Mesodermal cell (in vitro differentiated cells): ENCODE measurements around the gene SYNE2.

ENCODE experiments used
- H3K27ac ChIP-seq: 2 replicates; pipeline ENCODE4 v1.7.0; 2013; ENCODE audit warnings: mild to moderate bottlenecking, low read depth, low read length, moderate library complexity; ENCODE audit not compliant: severe bottlenecking
- H3K36me3 ChIP-seq: 2 replicates; pipeline ENCODE4 v1.7.1; 2013; ENCODE audit warnings: mild to moderate bottlenecking, low read length, moderate library complexity; ENCODE audit not compliant: control insufficient read depth, insufficient read depth
- H3K4me1 ChIP-seq: one replicate; pipeline ENCODE4 v1.7.1; 2013; ENCODE audit warnings: mild to moderate bottlenecking, low read length; ENCODE audit not compliant: insufficient read depth, control insufficient read depth, poor library complexity, severe bottlenecking
- H3K4me3 ChIP-seq: 2 replicates; pipeline ENCODE4 v1.7.0; 2013; ENCODE audit warnings: low read length, control low read depth, mild to moderate bottlenecking; ENCODE audit not compliant: insufficient read depth, poor library complexity, severe bottlenecking; ENCODE audit errors: extremely low read depth
- H3K9me3 ChIP-seq: 2 replicates; pipeline ENCODE4 v1.7.1; 2013; ENCODE audit warnings: mild to moderate bottlenecking, low read length, moderate library complexity; ENCODE audit not compliant: control insufficient read depth
- WGBS, 2 experiments: methylation state at CpG; one replicate each; pipeline ENCODE4 v1.1.5; 2013; ENCODE audit warnings: missing lambda C conversion rate in 2 of 2; ENCODE audit not compliant: insufficient coverage in 2 of 2; 5-methylcytosine and 5-hydroxymethylcytosine counted together

The SYNE2 gene

DNA sequence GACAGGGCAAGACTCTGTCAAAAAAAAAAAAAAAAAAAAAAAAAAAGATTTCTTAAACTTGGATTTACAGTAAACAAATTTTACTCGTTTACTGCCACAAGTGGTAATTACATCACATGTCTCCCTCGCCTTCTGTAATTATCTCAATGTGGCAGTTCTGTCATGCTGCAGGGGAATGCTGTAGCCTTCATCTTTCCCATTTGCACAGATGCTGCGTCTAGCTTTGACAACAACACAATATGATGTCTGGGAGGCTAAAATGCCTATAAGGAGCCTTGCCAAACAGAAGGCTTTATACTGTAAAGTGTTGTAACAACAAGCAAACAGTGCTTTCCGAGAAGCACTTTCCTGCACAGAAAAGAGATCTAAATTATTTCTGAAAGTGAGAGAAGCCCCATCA lies 392.7 kb downstream of the SYNE2 start:
- H3K36me3 ChIP-seq = no peaks in the 10 kb centered on the region
- 92 to 100% methylated on average over 1 to 2 of the region's 4 CpGs for WGBS, 2 experiments
- no peak overlapping the region for H3K27ac ChIP-seq
- no peak overlapping the region for H3K4me3 ChIP-seq
- no peaks in the 10 kb centered on the region for H3K4me1 ChIP-seq
- H3K9me3 ChIP-seq = no peaks in the 10 kb centered on the region

DNA sequence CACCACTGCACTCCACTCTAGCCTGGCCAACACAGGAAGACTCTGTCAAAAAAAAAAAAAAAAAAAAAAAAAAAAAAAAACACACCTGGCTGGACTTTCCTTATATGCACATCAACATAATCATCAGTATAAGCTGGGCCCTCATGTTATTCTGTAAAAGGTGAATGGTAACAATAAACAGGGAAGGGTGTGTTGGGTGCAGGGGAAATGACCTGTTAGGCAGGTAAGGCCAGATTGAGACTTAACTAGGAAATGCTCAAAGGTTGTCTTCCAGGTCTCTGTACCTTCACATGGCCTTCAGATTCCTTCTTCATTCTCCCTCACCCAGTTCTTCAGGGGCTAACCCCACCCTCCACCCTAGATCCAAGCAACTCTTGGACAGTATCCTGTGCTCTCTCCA lies 393.9 kb downstream of the SYNE2 start:
- H3K4me3 ChIP-seq = no peak overlapping the region
- no peaks in the 10 kb centered on the region for H3K36me3 ChIP-seq
- no peaks in the 10 kb centered on the region for H3K9me3 ChIP-seq
- no peaks in the 10 kb centered on the region for H3K4me1 ChIP-seq
- H3K27ac ChIP-seq = no peak overlapping the region

DNA sequence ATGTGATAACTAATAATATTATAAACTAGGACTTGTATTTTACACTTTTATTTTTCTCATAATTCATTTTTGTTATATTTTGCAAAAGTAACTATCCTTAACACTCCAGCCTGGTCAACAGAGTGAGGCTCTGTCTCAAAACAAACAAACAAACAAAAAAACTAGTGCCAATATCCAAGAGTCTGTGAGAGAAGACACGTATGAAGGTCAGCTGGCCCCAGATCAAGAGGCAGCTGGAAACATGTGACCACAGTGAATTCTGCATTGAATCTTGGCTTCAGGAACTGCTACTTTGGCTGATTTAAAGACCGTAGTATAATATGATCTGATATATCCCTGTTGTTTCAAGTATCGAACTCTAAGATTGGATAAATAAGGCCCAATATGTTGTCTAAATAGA lies 394.4 kb downstream of the SYNE2 start:
- H3K36me3 ChIP-seq = no peaks in the 10 kb centered on the region
- no peaks in the 10 kb centered on the region for H3K9me3 ChIP-seq
- H3K4me3 ChIP-seq = no peak overlapping the region
- H3K27ac ChIP-seq = no peak overlapping the region
- 90 to 94% methylated on average over 3 of the region's 3 CpGs for WGBS, 2 experiments
- no peaks in the 10 kb centered on the region for H3K4me1 ChIP-seq

DNA sequence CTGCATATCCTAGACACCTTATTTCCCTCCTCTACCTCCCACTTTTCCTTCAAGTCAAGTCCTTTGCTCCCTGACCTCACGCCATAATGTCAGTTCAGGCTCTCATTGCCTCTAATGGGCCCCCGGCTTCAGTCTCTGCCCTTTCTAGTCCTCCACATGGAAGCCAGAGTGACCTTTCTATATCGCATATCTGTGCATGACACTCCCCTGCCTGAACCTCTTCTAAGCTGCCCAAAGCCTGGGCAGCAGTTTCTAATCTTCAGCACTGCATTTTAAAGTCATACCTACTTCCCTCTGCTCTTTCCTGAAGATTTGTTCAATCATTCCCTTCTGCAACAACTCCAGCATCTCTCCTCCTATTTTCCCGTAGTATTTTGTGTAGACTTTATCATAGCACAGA lies 395.9 kb downstream of the SYNE2 start:
- Histone ChIP-seq H3K9me3 (no peaks in the 10 kb centered on the region), H3K4me3 (no peak overlapping the region), H3K36me3 (no peaks in the 10 kb centered on the region), H3K4me1 (no peaks in the 10 kb centered on the region), H3K27ac (no peak overlapping the region)
- 87 to 94% methylated on average over 3 of the region's 4 CpGs for WGBS, 2 experiments

DNA sequence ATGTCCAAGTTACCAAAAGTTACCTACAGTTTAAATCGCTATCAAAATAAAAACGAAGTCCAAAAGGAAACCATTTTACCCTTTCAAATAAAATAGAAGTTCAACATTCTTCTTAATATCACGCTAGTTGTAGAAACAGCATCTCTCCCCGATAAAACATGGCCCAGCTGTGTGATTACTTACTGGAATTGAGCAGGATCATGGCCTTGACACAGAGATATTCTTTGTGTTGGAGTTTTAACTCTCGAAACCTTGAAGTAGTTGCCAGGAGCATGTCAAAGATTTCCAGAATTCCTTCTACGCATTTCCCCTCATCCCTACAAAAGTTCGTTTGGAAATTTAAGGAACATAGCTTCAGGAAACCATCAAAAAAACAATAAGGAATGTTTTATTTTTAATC lies 396.6 kb downstream of the SYNE2 start:
- Histone ChIP-seq H3K4me3 (no peak overlapping the region), H3K36me3 (no peaks in the 10 kb centered on the region), H3K4me1 (no peaks in the 10 kb centered on the region), H3K9me3 (no peaks in the 10 kb centered on the region), H3K27ac (no peak overlapping the region)
- WGBS, 2 experiments = 91 to 100% methylated on average over 3 to 4 of the region's 7 CpGs

DNA sequence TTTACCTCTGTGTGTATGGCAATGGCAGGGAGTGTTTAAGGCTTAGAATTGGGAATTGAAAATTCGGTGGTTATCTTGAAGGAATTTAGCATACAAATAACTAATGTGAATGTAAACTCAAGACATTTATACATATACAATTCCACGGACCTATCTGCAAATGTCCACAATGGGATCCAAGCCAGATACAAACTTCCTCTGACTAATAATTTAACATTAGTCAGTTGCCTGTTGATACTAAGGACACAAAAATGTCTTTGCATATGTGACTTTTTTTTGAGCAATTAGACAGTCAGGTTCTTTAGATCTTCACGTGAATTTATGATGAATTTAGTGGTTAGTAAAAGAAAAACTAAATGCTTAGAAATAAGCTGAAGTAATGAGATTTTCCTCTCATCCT lies 400.9 kb downstream of the SYNE2 start:
- 100% methylated on average over 1 of the region's 3 CpGs for WGBS, 2 experiments
- Histone ChIP-seq H3K27ac (no peak overlapping the region), H3K36me3 (no peaks in the 10 kb centered on the region), H3K4me3 (no peak overlapping the region), H3K9me3 (no peaks in the 10 kb centered on the region), H3K4me1 (no peaks in the 10 kb centered on the region)

DNA sequence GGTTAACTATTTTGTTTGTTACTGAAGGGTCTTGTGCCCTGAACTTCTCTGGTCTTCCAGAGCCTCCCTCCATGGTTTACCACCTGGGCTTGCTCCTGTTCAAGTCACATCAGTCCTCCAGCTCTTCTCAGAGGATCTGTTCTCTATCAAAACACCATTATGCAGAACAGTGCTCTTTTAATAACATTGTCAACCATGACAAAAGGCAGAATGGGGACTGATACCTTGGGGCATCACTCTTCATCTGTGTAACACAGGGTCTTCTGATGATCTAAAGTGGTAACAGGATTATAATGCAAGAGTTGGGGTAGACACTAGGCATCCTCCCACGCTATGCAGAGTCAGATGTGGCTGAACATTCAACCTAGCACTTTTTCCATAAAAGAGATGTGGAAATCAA lies 403.0 kb downstream of the SYNE2 start:
- WGBS, 2 experiments = 100% methylated on average over 1 of the region's 1 CpG; no CpG with 5 or more reads in 1 of the 2 experiments
- no peak overlapping the region for H3K27ac ChIP-seq
- no peak overlapping the region for H3K4me3 ChIP-seq
- H3K9me3 ChIP-seq = no peaks in the 10 kb centered on the region
- H3K36me3 ChIP-seq = no peaks in the 10 kb centered on the region
- H3K4me1 ChIP-seq = no peaks in the 10 kb centered on the region

DNA sequence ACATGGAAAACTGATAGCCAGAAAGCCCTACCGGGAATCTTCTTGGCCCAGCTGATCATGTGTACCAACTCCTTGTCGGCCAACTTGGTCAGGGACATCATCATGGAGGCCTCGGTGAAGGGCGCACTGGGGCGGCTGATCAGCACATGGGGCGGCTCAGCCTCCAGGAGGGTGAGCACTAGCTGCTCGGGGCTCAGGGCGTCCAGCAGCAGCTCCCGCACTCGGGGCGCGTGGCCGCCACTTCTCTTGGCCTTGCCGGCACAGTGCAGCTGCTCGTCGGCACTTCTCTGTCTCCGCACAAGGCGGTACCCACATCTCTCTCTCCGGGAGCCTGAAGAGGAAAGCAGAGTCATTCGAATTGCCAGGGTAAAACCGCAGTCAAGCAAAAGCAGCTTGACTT lies 407.6 kb downstream of the SYNE2 start:
- H3K36me3 ChIP-seq = no peaks in the 10 kb centered on the region
- 95 to 97% methylated on average over 20 to 21 of the region's 21 CpGs for WGBS, 2 experiments
- no peak overlapping the region for H3K4me3 ChIP-seq
- no peaks in the 10 kb centered on the region for H3K9me3 ChIP-seq
- H3K27ac ChIP-seq = no peak overlapping the region
- no peaks in the 10 kb centered on the region for H3K4me1 ChIP-seq

DNA sequence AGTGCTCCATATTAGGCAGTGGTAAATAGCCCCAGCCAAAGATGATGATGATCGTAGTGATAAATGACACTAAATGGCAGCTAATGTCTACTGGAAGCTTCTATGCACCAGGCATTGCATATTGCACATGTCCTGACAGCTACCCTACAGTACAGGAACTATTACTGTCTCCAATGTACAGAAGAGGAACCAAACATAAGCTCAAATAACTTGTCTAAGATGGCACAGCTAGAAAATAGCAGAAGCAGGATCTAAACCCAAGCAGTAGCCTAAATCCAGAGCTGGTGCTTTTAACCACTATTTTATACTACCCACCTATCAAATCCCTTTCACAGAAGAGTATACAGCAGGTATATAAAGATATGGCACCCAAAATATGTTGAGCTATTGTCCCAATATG lies 412.4 kb downstream of the SYNE2 start:
- H3K4me3 ChIP-seq = no peak overlapping the region
- H3K9me3 ChIP-seq = no peaks in the 10 kb centered on the region
- no peaks in the 10 kb centered on the region for H3K4me1 ChIP-seq
- WGBS, 2 experiments = 80 to 88% methylated on average over 1 of the region's 1 CpG
- H3K36me3 ChIP-seq = no peaks in the 10 kb centered on the region
- H3K27ac ChIP-seq = no peak overlapping the region

DNA sequence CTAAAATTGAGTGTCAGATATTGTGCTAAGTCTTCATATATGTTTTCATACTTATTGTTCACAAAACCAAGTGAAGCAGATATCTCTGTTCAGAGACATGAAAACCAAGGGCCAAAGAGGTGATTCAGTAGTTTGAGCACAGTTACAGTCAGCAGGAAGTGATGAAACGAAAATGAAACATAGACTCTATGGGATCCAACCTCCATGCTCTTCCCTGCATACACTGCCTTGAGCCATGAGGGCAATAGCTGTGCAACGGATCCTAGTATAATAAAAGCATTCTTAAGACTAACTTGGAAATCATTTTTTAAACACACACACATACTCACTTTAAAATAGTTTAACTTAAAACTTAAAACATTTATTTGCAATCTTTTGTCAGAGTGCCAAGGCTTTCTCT lies 413.4 kb downstream of the SYNE2 start:
- H3K9me3 ChIP-seq = no peaks in the 10 kb centered on the region
- 71% methylated on average over 2 of the region's 2 CpGs; no CpG with 5 or more reads in 1 of the 2 experiments for WGBS, 2 experiments
- no peak overlapping the region for H3K4me3 ChIP-seq
- H3K27ac ChIP-seq = no peak overlapping the region
- H3K4me1 ChIP-seq = no peaks in the 10 kb centered on the region
- no peaks in the 10 kb centered on the region for H3K36me3 ChIP-seq

DNA sequence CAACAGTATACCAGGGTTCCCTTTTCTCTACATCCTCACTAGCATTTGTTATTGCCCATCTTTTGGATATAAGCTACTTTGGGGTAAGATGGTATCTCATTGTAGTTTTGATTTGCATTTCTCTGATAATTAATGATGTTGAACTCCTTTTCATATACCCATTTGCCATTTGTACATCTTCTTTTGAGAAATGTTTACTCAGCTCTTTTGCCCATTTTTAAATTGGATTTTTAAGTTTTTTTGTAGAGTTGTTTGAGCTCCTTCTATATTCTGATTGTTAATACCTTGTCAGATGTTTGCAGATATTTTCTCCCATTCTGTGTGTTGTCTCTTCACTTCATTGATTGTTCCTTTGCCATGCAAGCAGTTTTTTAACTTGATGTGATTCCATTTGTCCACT lies 419.2 kb downstream of the SYNE2 start:
- Histone ChIP-seq H3K36me3 (no peaks in the 10 kb centered on the region), H3K4me3 (no peak overlapping the region), H3K4me1 (no peaks in the 10 kb centered on the region), H3K9me3 (no peaks in the 10 kb centered on the region), H3K27ac (no peak overlapping the region)
